Trophoblast cell (in vitro differentiated cells and primary cell): ENCODE data around the gene TRIM65.
A peak's percentile ranks its signal among the peaks of the same experiment; 100 is the strongest.
"Not testable (repeated sequence)": the region's sequence is repeated elsewhere in the genome, so short reads cannot be mapped to it uniquely, and the experiment has no call there.

Experiments
- DNase-seq, 2 donors: peaks; one replicate each; pipeline ENCODE4 v3.0.0-alpha.2; 2016
- H2AFZ ChIP-seq: 2 replicates; pipeline ENCODE4 v1.6.1; 2013; ENCODE audit warnings: low read length, moderate library complexity, mild to moderate bottlenecking; ENCODE audit not compliant: insufficient read depth, poor library complexity
- H2AK5ac ChIP-seq: 2 replicates; pipeline ENCODE4 v1.6.1; 2013; ENCODE audit warnings: mild to moderate bottlenecking, low read length
- H2BK120ac ChIP-seq: 2 replicates; pipeline ENCODE4 v1.6.1; 2013; ENCODE audit warnings: low read length, mild to moderate bottlenecking, moderate library complexity; ENCODE audit not compliant: insufficient read depth, poor library complexity
- H2BK12ac ChIP-seq: 2 replicates; pipeline ENCODE4 v1.6.1; 2013; ENCODE audit warnings: mild to moderate bottlenecking, low read length, moderate library complexity
- H2BK5ac ChIP-seq: 2 replicates; pipeline ENCODE4 v1.6.1; 2013; ENCODE audit warnings: low read length, low read depth, moderate library complexity, mild to moderate bottlenecking; ENCODE audit not compliant: poor library complexity
- H3K14ac ChIP-seq: 2 replicates; pipeline ENCODE4 v1.6.1; 2013; ENCODE audit warnings: mild to moderate bottlenecking, low read length
- H3K18ac ChIP-seq: 2 replicates; pipeline ENCODE4 v1.6.1; 2013; ENCODE audit warnings: mild to moderate bottlenecking, low read length
- H3K23ac ChIP-seq: 2 replicates; pipeline ENCODE4 v1.6.1; 2013; ENCODE audit warnings: low read length
- H3K27ac ChIP-seq: 2 replicates; pipeline ENCODE4 v1.5.1; 2013; ENCODE audit warnings: low read depth, mild to moderate bottlenecking, inconsistent platforms, low read length, moderate library complexity
- H3K27me3 ChIP-seq: 2 replicates; pipeline ENCODE4 v1.6.1; 2013; ENCODE audit warnings: inconsistent platforms, mild to moderate bottlenecking, low read length, moderate library complexity; ENCODE audit not compliant: insufficient read depth
- H3K36me3 ChIP-seq, 2 experiments: 1 replicate in 1 of 2; 2 replicates in 1 of 2; pipeline ENCODE4 v1.6.1; 2013; ENCODE audit warnings: low read length in 2 of 2, mild to moderate bottlenecking in 2 of 2, moderate library complexity in 1 of 2; ENCODE audit not compliant: insufficient read depth in 2 of 2, control insufficient read depth in 1 of 2
- H3K4ac ChIP-seq: 2 replicates; pipeline ENCODE4 v1.6.1; 2013; ENCODE audit warnings: low read depth, mild to moderate bottlenecking, low read length, moderate library complexity
- H3K4me1 ChIP-seq, 2 experiments: 1 replicate in 1 of 2; 2 replicates in 1 of 2; pipeline ENCODE4 v1.6.1; 2013; ENCODE audit warnings: low read length in 2 of 2, mild to moderate bottlenecking in 2 of 2, moderate library complexity in 1 of 2; ENCODE audit not compliant: insufficient read depth in 2 of 2, control insufficient read depth in 1 of 2
- H3K4me2 ChIP-seq: 2 replicates; pipeline ENCODE4 v1.6.1; 2013; ENCODE audit warnings: inconsistent platforms, mild to moderate bottlenecking, low read length, moderate library complexity
- H3K4me3 ChIP-seq: 2 replicates; pipeline ENCODE4 v1.5.1; 2013; ENCODE audit warnings: mild to moderate bottlenecking, low read depth, low read length, inconsistent platforms
- H3K79me1 ChIP-seq: one replicate; pipeline ENCODE4 v1.6.1; 2013; ENCODE audit warnings: low read length
- H3K79me2 ChIP-seq: 2 replicates; pipeline ENCODE4 v1.6.1; 2013; ENCODE audit warnings: low read length, mild to moderate bottlenecking; ENCODE audit not compliant: control insufficient read depth, insufficient read depth, poor library complexity
- H3K9ac ChIP-seq: 2 replicates; pipeline ENCODE4 v1.6.1; 2013; ENCODE audit warnings: mild to moderate bottlenecking, low read length
- H3K9me3 ChIP-seq: 2 replicates; pipeline ENCODE4 v1.6.1; 2013; ENCODE audit warnings: low read depth, mild to moderate bottlenecking, control low read depth, inconsistent platforms, low read length; ENCODE audit not compliant: insufficient read depth
- H4K12ac ChIP-seq: 2 replicates; pipeline ENCODE4 v1.6.1; 2013; ENCODE audit warnings: low read depth, mild to moderate bottlenecking, low read length, moderate library complexity
- H4K8ac ChIP-seq: 2 replicates; pipeline ENCODE4 v1.6.1; 2013; ENCODE audit warnings: low read depth, mild to moderate bottlenecking, low read length, moderate library complexity
- H4K91ac ChIP-seq: one replicate; pipeline ENCODE4 v1.6.1; 2013; ENCODE audit warnings: low read depth, mild to moderate bottlenecking, low read length, moderate library complexity
- WGBS: extraction: QIAGEN DNeasy Blood & Tissue Kit; methylation state at CpG from one replicate; pipeline ENCODE4 v1.1.7; 2013; ENCODE audit warnings: missing lambda C conversion rate; ENCODE audit not compliant: insufficient read length, insufficient coverage; ENCODE audit errors: extremely low coverage; 5-methylcytosine and 5-hydroxymethylcytosine counted together

Gene TRIM65

DNA sequence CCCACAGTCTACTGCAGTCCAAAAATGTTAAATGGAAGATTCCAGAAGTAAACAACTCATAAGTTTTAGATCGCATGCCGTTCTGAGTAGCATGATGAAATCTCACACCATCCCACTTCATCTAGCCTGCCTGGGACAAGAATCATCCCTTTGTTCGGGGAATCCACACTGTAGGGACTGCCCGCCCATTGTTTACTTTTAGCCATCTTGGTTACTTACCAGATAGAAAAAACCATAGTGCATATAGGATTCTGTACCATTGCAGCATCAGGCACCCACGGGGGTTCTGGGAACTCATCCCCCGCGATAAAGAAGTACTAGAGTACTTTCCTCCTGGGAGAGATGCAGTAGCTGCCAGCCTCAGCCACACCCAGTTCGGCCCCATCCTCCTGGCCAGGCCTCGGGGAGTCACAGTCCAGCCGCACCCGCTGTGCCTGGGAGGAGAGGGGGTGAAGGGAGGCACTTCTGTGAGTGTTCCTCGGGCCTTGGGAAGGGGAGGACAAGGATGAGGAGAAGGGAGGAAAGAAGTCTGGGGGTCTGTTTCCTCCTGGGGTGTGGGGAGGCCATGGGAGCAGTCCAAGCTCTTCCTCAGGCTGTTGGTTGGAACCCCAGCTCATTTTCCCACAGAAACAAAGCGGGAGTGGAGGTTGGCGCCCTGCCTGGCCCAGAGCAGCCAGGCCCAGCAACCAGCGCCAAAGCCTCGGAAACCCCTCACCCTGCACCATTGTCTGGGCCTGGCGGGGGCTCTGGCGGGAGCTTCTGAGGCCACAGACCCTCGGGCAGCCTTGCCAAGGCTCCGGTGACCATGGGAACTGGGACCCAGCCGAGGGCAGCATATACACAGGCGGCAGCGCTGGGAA, 27.2 kb downstream of the TRIM65 start:
- Histone ChIP-seq H3K9ac (no peak overlapping the region), H3K14ac (no peak overlapping the region), H4K12ac (no peak overlapping the region), H3K9me3 (peaks cover 2% of the 10 kb centered on the region), H4K8ac (no peak overlapping the region), H3K18ac (no peak overlapping the region), H2AK5ac (no peak overlapping the region), H2BK5ac (no peak overlapping the region), H3K4me2 (no peak overlapping the region), H3K79me2 (no peaks in the 10 kb centered on the region), H3K79me1 (no peaks in the 10 kb centered on the region), H3K27ac (no peak overlapping the region), H2AFZ (no peak overlapping the region), H3K4me1 (peaks cover 7 to 9% of the 10 kb centered on the region in 2 experiments), H2BK12ac (no peak overlapping the region), H3K27me3 (no peaks in the 10 kb centered on the region), H3K23ac (no peak overlapping the region), H3K36me3 (no peaks in the 10 kb centered on the region), H2BK120ac (no peak overlapping the region), H3K4me3 (no peak overlapping the region), H4K91ac (no peak overlapping the region), H3K4ac (no peak overlapping the region)
- no CpG with 5 or more reads among the region's 23 CpGs for WGBS
- no peak for DNase-seq

DNA sequence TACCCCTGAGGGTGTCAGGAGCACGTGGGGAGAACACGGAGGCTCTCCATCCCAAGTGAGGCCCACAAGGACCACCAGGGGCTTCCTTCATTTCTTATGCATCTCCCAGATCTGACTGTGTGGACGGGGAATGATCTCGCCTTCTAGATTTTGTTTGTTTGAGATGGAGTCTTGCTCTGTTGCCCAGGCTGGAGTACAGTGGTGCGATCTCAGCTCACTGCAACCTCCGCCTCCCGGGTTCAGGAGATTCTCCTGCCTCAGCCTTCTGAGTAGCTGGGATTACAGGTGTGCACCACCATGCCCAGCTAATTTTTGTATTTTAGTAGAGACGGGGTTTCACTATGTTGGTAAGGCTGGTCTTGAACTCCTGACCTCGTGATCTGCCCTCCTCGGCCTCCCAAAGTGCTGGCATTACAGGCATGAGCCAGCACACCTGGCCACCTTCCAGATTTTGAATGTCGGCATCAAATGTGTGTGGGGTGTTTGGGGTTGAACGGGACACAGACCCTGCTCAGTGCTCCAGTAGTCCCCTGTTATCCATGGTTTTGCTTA, 27.9 kb downstream of the TRIM65 start:
- not testable (repeated sequence) for H3K4ac ChIP-seq, H3K4me3 ChIP-seq, H3K27me3 ChIP-seq, H3K4me2 ChIP-seq, H3K23ac ChIP-seq, H3K79me1 ChIP-seq, H3K9me3 ChIP-seq, H2AFZ ChIP-seq, H2BK12ac ChIP-seq, H4K91ac ChIP-seq, H3K79me2 ChIP-seq, H2BK120ac ChIP-seq, H3K27ac ChIP-seq, H3K36me3 ChIP-seq, H4K12ac ChIP-seq, DNase-seq, H2BK5ac ChIP-seq, H3K18ac ChIP-seq, H3K9ac ChIP-seq, H3K4me1 ChIP-seq, H2AK5ac ChIP-seq, H3K14ac ChIP-seq, H4K8ac ChIP-seq
- no CpG with 5 or more reads among the region's 12 CpGs for WGBS

DNA sequence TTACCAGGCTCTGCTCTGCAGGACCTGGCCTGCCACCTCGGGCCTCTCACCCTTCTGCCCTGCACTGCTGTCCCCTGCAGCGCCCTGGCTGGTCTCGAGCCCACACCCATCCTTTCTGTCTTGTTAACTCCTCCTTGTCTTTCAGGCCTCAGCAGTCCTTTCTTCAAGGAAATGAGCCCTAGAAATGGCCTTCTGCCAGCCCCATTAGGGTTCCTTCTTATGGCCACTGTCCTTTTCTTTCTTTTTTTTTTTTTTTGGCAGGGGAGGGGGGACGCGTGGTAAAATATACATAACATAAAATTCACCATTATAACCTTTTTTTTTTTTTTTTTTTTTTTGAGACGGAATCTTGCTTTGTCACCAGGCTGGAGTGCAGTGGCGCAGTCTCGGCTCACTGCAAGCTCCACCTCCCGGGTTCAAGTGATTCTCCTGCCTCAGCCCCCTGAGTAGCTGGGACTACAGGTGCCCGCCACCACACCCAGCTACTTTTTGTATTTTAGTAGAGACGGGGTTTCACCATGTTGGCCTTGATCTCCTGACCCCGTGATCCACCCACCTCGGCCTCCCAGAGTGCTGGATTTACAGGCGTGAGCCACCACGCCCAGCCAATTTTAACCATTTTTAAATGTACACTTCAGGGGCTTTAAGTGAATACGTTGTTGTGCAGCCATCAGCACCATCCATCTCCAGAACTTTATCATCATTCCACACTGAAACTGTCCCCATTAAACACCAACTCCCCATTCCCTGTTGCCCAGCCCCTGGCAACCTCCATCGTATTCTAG, 31.2 kb downstream of the TRIM65 start:
- not testable (repeated sequence) for H3K9ac ChIP-seq, H3K36me3 ChIP-seq, H4K91ac ChIP-seq, H3K27me3 ChIP-seq, H3K4me1 ChIP-seq, H2BK5ac ChIP-seq, H4K8ac ChIP-seq, H3K79me1 ChIP-seq, DNase-seq, H3K23ac ChIP-seq, H3K27ac ChIP-seq, H3K18ac ChIP-seq, H2AFZ ChIP-seq, H3K79me2 ChIP-seq, H3K4ac ChIP-seq, H2BK12ac ChIP-seq, H2BK120ac ChIP-seq, H3K4me3 ChIP-seq, H3K9me3 ChIP-seq, H3K14ac ChIP-seq, H3K4me2 ChIP-seq
- Histone ChIP-seq H4K12ac (peak overlapping the region; percentile 78), H2AK5ac (peak overlapping the region; percentile 32)
- no CpG with 5 or more reads among the region's 17 CpGs for WGBS

DNA sequence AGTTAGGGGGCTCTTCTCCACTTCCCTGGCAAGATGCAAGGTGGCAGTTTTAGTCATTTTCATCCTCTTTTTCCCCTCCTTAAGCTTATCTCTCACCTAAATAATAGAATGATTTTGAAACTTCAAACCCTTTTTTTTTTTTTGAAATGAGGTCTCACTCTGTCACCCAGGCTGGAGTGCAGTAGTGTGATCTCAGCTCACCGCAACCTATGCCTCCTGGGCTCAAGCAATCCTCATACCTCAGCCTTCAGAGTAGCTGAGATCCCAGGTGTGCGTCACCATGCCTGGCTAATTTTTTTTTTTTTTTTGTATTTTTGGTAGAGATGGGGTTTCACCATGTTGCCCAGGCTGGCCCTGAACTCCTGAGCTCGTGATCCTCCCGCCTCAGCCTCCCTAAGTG, 31.9 kb downstream of the TRIM65 start:
- H3K9me3 ChIP-seq, H4K12ac ChIP-seq, H3K36me3 ChIP-seq, H3K4me3 ChIP-seq, H3K9ac ChIP-seq, H3K23ac ChIP-seq, H2BK5ac ChIP-seq, H3K14ac ChIP-seq, H4K91ac ChIP-seq, H2BK12ac ChIP-seq, H3K79me2 ChIP-seq, H3K27me3 ChIP-seq, H3K27ac ChIP-seq, H3K18ac ChIP-seq, H2BK120ac ChIP-seq, H3K4me2 ChIP-seq, H4K8ac ChIP-seq, H3K4me1 ChIP-seq, H2AK5ac ChIP-seq, H3K79me1 ChIP-seq, DNase-seq, H2AFZ ChIP-seq, H3K4ac ChIP-seq: not testable (repeated sequence)
- WGBS: no CpG with 5 or more reads among the region's 4 CpGs
